Keratinocyte (primary cell): Measurements from ENCODE around the gene TBC1D30.

Experiments used
- EZH2 ChIP-seq: IDR thresholded peaks from one replicate; pipeline ENCODE4 v1.6.1; 2012; ENCODE audit warnings: inconsistent platforms, mild to moderate bottlenecking, low read length, moderate library complexity
- TF ChIP-seq, protein P1 (sequence below), 3 experiments: IDR thresholded peaks in 1 of 3; conservative IDR thresholded peaks in 1 of 3; optimal IDR thresholded peaks in 1 of 3; 2 replicates in 2 of 3; 3 replicates in 1 of 3; pipeline versions ENCODE3 to v1.5.1; 2011; ENCODE audit warnings: low read length in 3 of 3, mild to moderate bottlenecking in 3 of 3, moderate library complexity in 2 of 3, control low read depth in 1 of 3, inconsistent platforms in 1 of 3; ENCODE audit not compliant: insufficient read depth in 2 of 3; ENCODE audit errors: extremely low read depth in 1 of 3

DNA sequence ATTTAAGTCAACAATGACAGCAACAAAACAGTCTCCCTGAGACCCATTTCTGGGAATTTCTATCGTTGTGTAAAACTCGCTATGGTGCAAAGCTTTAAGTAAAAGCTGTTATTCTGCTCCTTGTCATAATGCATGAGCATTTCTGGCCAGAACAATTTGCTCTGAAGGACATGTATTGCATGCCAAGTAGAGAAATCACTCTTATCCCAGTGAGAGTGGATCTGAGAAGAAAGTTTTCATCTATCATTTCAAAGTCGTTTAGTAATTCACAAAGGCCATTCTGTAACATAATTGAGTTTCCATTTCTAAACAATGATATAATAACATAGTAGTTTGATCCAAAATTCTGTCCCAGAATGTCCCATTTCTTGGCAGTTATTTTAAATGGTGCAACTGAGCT lies 86.6 kb downstream of the TBC1D30 start:
- TF ChIP-seq, protein P1, sequence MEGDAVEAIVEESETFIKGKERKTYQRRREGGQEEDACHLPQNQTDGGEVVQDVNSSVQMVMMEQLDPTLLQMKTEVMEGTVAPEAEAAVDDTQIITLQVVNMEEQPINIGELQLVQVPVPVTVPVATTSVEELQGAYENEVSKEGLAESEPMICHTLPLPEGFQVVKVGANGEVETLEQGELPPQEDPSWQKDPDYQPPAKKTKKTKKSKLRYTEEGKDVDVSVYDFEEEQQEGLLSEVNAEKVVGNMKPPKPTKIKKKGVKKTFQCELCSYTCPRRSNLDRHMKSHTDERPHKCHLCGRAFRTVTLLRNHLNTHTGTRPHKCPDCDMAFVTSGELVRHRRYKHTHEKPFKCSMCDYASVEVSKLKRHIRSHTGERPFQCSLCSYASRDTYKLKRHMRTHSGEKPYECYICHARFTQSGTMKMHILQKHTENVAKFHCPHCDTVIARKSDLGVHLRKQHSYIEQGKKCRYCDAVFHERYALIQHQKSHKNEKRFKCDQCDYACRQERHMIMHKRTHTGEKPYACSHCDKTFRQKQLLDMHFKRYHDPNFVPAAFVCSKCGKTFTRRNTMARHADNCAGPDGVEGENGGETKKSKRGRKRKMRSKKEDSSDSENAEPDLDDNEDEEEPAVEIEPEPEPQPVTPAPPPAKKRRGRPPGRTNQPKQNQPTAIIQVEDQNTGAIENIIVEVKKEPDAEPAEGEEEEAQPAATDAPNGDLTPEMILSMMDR (optimal IDR thresholded peaks at IDR 0.05 in 1 of 3, IDR thresholded peaks at IDR 0.05 in 1 of 3, conservative IDR thresholded peaks at IDR 0.05 in 1 of 3; ENCODE audit: extremely low read depth in 1 of 3, insufficient read depth in 2 of 3, low read length in 3 of 3), result no peak
- no peak for TF ChIP-seq EZH2
